ENCODE results near the gene TOMM70. TPM values are rescaled to one million over a fixed set of nuclear protein-coding genes. Genes with fewer than 3 reads are reported as not detected.
A peak's percentile ranks its signal among the peaks of the same experiment; 100 is the strongest.
"Not testable (repeated sequence)": the region's sequence is repeated elsewhere in the genome, so short reads cannot be mapped to it uniquely, and the experiment has no call there.

The TOMM70 gene
- total and polyA plus RNA-seq, 4 donors = 54.8 to 90.9 (median 62.2) TPM

- Histone ChIP-seq H3K27me3 (ENCODE audit: control insufficient read depth, insufficient read depth, low read length) (no peaks in the 10 kb centered on the region), H3K27ac (ENCODE audit: low read depth, low read length) (no peak overlapping the region), H3K4me1 (ENCODE audit: control insufficient read depth, insufficient read depth, low read length) (no peaks in the 10 kb centered on the region), H3K4me3 (ENCODE audit: low read depth, low read length) (no peak overlapping the region), H3K36me3 (ENCODE audit: control insufficient read depth, insufficient read depth, low read length) (peaks cover 17% of the 10 kb centered on the region), H3K9me3 (ENCODE audit: control insufficient read depth, insufficient read depth, low read length) (no peaks in the 10 kb centered on the region)
- WGBS (ENCODE audit: insufficient coverage) = 100% methylated on average over 3 of the region's 10 CpGs
- DNase-seq (ENCODE audit: low read depth in 4 of 6, low spot score in 6 of 6) = no peak
Observed at GRCh38 chr3:100352296-100353231, 48.3 kb downstream of the TOMM70 start.

- no CpG with 5 or more reads among the region's 2 CpGs for WGBS (ENCODE audit: insufficient coverage)
Observed at GRCh38 chr3:100351770-100352169, 49.1 kb downstream of the TOMM70 start.

DNA sequence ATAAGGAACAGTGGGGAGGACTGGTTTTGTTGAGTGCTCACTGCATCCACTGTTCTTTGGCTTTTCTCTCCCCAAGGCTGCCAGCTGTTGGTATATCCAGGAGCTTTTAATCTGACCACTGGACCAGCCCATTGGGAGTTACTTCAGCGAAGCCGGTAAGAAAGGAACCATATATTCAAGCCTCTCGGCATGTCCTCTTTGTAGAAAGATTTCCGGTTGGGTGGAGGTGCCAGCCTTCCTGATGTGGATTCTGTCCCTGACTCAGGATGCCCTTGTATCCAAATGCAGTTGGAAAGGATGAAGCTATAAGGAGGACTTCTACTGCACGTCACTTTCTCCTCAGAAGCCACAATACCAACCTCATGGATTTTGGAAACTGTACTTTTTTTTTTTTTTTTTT is 52.2 kb downstream of the TOMM70 start:
- Histone ChIP-seq H3K27me3 (ENCODE audit: control insufficient read depth, insufficient read depth, low read length) (no peaks in the 10 kb centered on the region), H3K27ac (ENCODE audit: low read depth, low read length) (no peak overlapping the region), H3K4me3 (ENCODE audit: low read depth, low read length) (no peak overlapping the region), H3K9me3 (ENCODE audit: control insufficient read depth, insufficient read depth, low read length) (no peaks in the 10 kb centered on the region), H3K36me3 (ENCODE audit: control insufficient read depth, insufficient read depth, low read length) (peaks cover 31% of the 10 kb centered on the region), H3K4me1 (ENCODE audit: control insufficient read depth, insufficient read depth, low read length) (no peaks in the 10 kb centered on the region)
- WGBS (ENCODE audit: insufficient coverage) = 86% methylated on average over 3 of the region's 5 CpGs
- DNase-seq (ENCODE audit: low read depth in 4 of 6, low spot score in 6 of 6) = no peak

More at GRCh38 chr3:100351770-100352169, 49.1 kb downstream of the TOMM70 start:
- H3K9me3 ChIP-seq (ENCODE audit: control insufficient read depth, insufficient read depth, low read length); H3K4me1 ChIP-seq (ENCODE audit: control insufficient read depth, insufficient read depth, low read length); DNase-seq (ENCODE audit: low read depth in 4 of 6, low spot score in 6 of 6); H3K4me3 ChIP-seq (ENCODE audit: low read depth, low read length); H3K27ac ChIP-seq (ENCODE audit: low read depth, low read length); H3K27me3 ChIP-seq (ENCODE audit: control insufficient read depth, insufficient read depth, low read length): not testable (repeated sequence)
- H3K36me3 ChIP-seq (ENCODE audit: control insufficient read depth, insufficient read depth, low read length) = peaks cover 22% of the 10 kb centered on the region

GRCh38 chr3:100340527-100340926 is 60.4 kb downstream of the TOMM70 start:
- 100% methylated on average over 1 of the region's 1 CpG for WGBS (ENCODE audit: insufficient coverage)
- Histone ChIP-seq H3K27me3 (ENCODE audit: control insufficient read depth, insufficient read depth, low read length) (no peaks in the 10 kb centered on the region), H3K9me3 (ENCODE audit: control insufficient read depth, insufficient read depth, low read length) (peaks cover 2% of the 10 kb centered on the region), H3K4me1 (ENCODE audit: control insufficient read depth, insufficient read depth, low read length) (peaks cover 3% of the 10 kb centered on the region), H3K27ac (ENCODE audit: low read depth, low read length) (no peak overlapping the region), H3K4me3 (ENCODE audit: low read depth, low read length) (no peak overlapping the region), H3K36me3 (ENCODE audit: control insufficient read depth, insufficient read depth, low read length) (peaks cover 28% of the 10 kb centered on the region)
- no peak for DNase-seq (ENCODE audit: low read depth in 4 of 6, low spot score in 6 of 6)

GRCh38 chr3:100339786-100340185 is 61.1 kb downstream of the TOMM70 start:
- Histone ChIP-seq H3K27me3 (ENCODE audit: control insufficient read depth, insufficient read depth, low read length) (no peaks in the 10 kb centered on the region), H3K27ac (ENCODE audit: low read depth, low read length) (no peak overlapping the region), H3K36me3 (ENCODE audit: control insufficient read depth, insufficient read depth, low read length) (peaks cover 24% of the 10 kb centered on the region), H3K4me3 (ENCODE audit: low read depth, low read length) (no peak overlapping the region), H3K9me3 (ENCODE audit: control insufficient read depth, insufficient read depth, low read length) (peaks cover 2% of the 10 kb centered on the region), H3K4me1 (ENCODE audit: control insufficient read depth, insufficient read depth, low read length) (peaks cover 10% of the 10 kb centered on the region)
- 100% methylated on average over 2 of the region's 5 CpGs for WGBS (ENCODE audit: insufficient coverage)
- no peak for DNase-seq (ENCODE audit: low read depth in 4 of 6, low spot score in 6 of 6)

GRCh38 chr3:100338911-100339310 is 62.0 kb downstream of the TOMM70 start:
- 92% methylated on average over 10 of the region's 10 CpGs for WGBS (ENCODE audit: insufficient coverage)
- H3K4me3 ChIP-seq (ENCODE audit: low read depth, low read length) = no peak overlapping the region
- peaks cover 13% of the 10 kb centered on the region for H3K4me1 ChIP-seq (ENCODE audit: control insufficient read depth, insufficient read depth, low read length)
- H3K27me3 ChIP-seq (ENCODE audit: control insufficient read depth, insufficient read depth, low read length) = no peaks in the 10 kb centered on the region
- no peak for DNase-seq (ENCODE audit: low read depth in 4 of 6, low spot score in 6 of 6)
- H3K36me3 ChIP-seq (ENCODE audit: control insufficient read depth, insufficient read depth, low read length) = peaks cover 24% of the 10 kb centered on the region
- peaks cover 2% of the 10 kb centered on the region for H3K9me3 ChIP-seq (ENCODE audit: control insufficient read depth, insufficient read depth, low read length)
- H3K27ac ChIP-seq (ENCODE audit: low read depth, low read length) = no peak overlapping the region

DNA sequence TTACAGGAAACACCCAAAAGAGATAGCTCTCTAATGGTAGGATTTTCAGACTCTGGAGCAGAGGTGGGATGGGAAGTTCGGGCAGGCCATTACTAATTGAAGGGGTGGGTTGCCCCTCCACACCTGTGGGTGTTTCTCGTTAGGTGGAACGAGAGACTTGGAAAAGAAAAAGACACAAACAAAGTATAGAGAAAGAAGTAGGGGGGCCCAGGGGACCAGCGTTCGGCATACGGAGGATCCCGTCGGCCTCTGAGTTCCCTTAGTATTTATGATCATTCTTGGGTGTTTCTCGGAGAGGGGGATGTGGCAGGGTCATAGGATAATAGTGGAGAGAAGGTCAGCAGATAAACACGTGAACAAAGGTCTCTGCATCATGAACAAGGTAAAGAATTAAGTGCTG is 64.7 kb downstream of the TOMM70 start:
- not testable (repeated sequence) for H3K9me3 ChIP-seq (ENCODE audit: control insufficient read depth, insufficient read depth, low read length); H3K27ac ChIP-seq (ENCODE audit: low read depth, low read length); H3K4me3 ChIP-seq (ENCODE audit: low read depth, low read length); H3K27me3 ChIP-seq (ENCODE audit: control insufficient read depth, insufficient read depth, low read length); DNase-seq (ENCODE audit: low read depth in 4 of 6, low spot score in 6 of 6)
- Histone ChIP-seq H3K4me1 (ENCODE audit: control insufficient read depth, insufficient read depth, low read length) (peaks cover 14% of the 10 kb centered on the region), H3K36me3 (ENCODE audit: control insufficient read depth, insufficient read depth, low read length) (peaks cover 16% of the 10 kb centered on the region)
- 96% methylated on average over 8 of the region's 10 CpGs for WGBS (ENCODE audit: insufficient coverage)

- Histone ChIP-seq H3K9me3 (ENCODE audit: control insufficient read depth, insufficient read depth, low read length) (no peaks in the 10 kb centered on the region), H3K27me3 (ENCODE audit: control insufficient read depth, insufficient read depth, low read length) (no peaks in the 10 kb centered on the region), H3K36me3 (ENCODE audit: control insufficient read depth, insufficient read depth, low read length) (peaks cover 11% of the 10 kb centered on the region), H3K4me3 (ENCODE audit: low read depth, low read length) (peak overlapping the region; percentile 70), H3K4me1 (ENCODE audit: control insufficient read depth, insufficient read depth, low read length) (peaks cover 14% of the 10 kb centered on the region), H3K27ac (ENCODE audit: low read depth, low read length) (peak overlapping the region; percentile 15)
- peak in 2 of 6 donors; percentile 12 to 16 for DNase-seq (ENCODE audit: low read depth in 4 of 6, low spot score in 6 of 6)
- WGBS (ENCODE audit: insufficient coverage) = 81% methylated on average over 11 of the region's 14 CpGs
Observed at GRCh38 chr3:100335434-100335833, 65.5 kb downstream of the TOMM70 start.

GRCh38 chr3:100334488-100335351 is 66.2 kb downstream of the TOMM70 start, which contains the start of gene NIT2:
Gene NIT2, plus strand, starts transcription at chr3:100334757. Its CDS starts 35 bp downstream, at chr3:100334792.
- Histone ChIP-seq H3K27ac (ENCODE audit: low read depth, low read length) (peak within 1 kb of the TSS; percentile 67), H3K27me3 (ENCODE audit: control insufficient read depth, insufficient read depth, low read length) (no peaks in the 10 kb centered on the region), H3K4me3 (ENCODE audit: low read depth, low read length) (peak within 1 kb of the TSS; percentile 70), H3K4me1 (ENCODE audit: control insufficient read depth, insufficient read depth, low read length) (peaks cover 14% of the 10 kb centered on the region), H3K9me3 (ENCODE audit: control insufficient read depth, insufficient read depth, low read length) (no peaks in the 10 kb centered on the region), H3K36me3 (ENCODE audit: control insufficient read depth, insufficient read depth, low read length) (peaks cover 7% of the 10 kb centered on the region)
- WGBS (ENCODE audit: insufficient coverage) = 0% methylated on average over 76 of the region's 77 CpGs
- peak; percentile 38 to 90 (median 62) for DNase-seq (ENCODE audit: low read depth in 4 of 6, low spot score in 6 of 6)

All from spinal cord (tissue), 10 donors.